Thoracic aorta (tissue), 2 donors: ENCODE measurements around the gene AMZ1. TPM values are rescaled to one million over a fixed set of nuclear protein-coding genes. Genes with fewer than 3 reads are reported as not detected.
"Not testable (repeated sequence)": the region's sequence is repeated elsewhere in the genome, so short reads cannot be mapped to it uniquely, and the experiment has no call there.

Experiments used
- ATAC-seq: fragments of 150-250 bp; one replicate; pipeline ENCODE4 v1.8.0; 2017; ENCODE audit warnings: low read depth; ENCODE audit not compliant: insufficient number of reproducible peaks, low FRiP score
- DNase-seq: peaks from one replicate; pipeline ENCODE4 v3.0.0-alpha.2; 2020; ENCODE audit warnings: low spot score
- H3K27ac ChIP-seq, 2 donors: fragments of 200-600 bp; sonication (generic); 1 replicate in 1 of 2; 2 replicates in 1 of 2; pipeline ENCODE4 v1.5.1; 2016; ENCODE audit warnings: mild to moderate bottlenecking in 2 of 2, moderate library complexity in 2 of 2
- H3K27me3 ChIP-seq: fragments of 200-600 bp; sonication (generic); replicated peaks from 2 replicates; pipeline ENCODE4 v1.6.0; 2016; ENCODE audit warnings: mild to moderate bottlenecking; ENCODE audit not compliant: insufficient read depth
- H3K36me3 ChIP-seq: fragments of 200-600 bp; sonication (generic); one replicate; pipeline ENCODE4 v1.5.1; 2016
- H3K4me1 ChIP-seq, 2 donors: fragments of 200-600 bp; sonication (generic); 1 replicate in 1 of 2; 2 replicates in 1 of 2; pipeline versions ENCODE4 v1.5.1 to v1.6.0; 2016; ENCODE audit warnings: low read depth in 2 of 2, mild to moderate bottlenecking in 1 of 2; ENCODE audit not compliant: control insufficient read depth in 1 of 2
- H3K4me3 ChIP-seq: fragments of 200-600 bp; sonication (generic); 2 replicates; pipeline ENCODE4 v1.5.1; 2016; ENCODE audit warnings: mild to moderate bottlenecking
- H3K9me3 ChIP-seq: fragments of 200-600 bp; sonication (generic); 2 replicates; pipeline ENCODE4 v1.5.1; 2016
- CTCF ChIP-seq: fragments of 200-600 bp; sonication (generic); IDR thresholded peaks from one replicate; pipeline ENCODE4 v1.5.1; 2019; ENCODE audit warnings: antibody characterized with exemption
- total RNA-seq, 2 donors: library from RNA; depleted of rRNA; stranded (reverse); fragments of >200 nt; gene quantifications; one replicate each; pipeline versions ENCODE4 v1.1.0 to v1.2.3, GENCODE V29; 2016

The AMZ1 gene
- total RNA-seq, 2 donors from 2014 or later = 1.4 to 3.7 TPM

- H3K4me3 ChIP-seq = no peak overlapping the region
- TF ChIP-seq CTCF = no peak
- no peaks in the 10 kb centered on the region for H3K9me3 ChIP-seq
- no peaks in the 10 kb centered on the region for H3K27me3 ChIP-seq
- DNase-seq (no peak), ATAC-seq (no peak)
- H3K4me1 ChIP-seq = no peaks in the 10 kb centered on the region
- H3K27ac ChIP-seq = no peak overlapping the region
- no peaks in the 10 kb centered on the region for H3K36me3 ChIP-seq
These were observed 51.0 kb downstream of the AMZ1 start for GRCh38 chr7:2738766-2739549.

GRCh38 chr7:2743523-2744185 lies 55.7 kb downstream of the AMZ1 start:
- not testable (repeated sequence) for H3K4me1 ChIP-seq, H3K4me3 ChIP-seq, H3K27me3 ChIP-seq, ATAC-seq, H3K9me3 ChIP-seq, H3K36me3 ChIP-seq, DNase-seq, H3K27ac ChIP-seq

GRCh38 chr7:2748684-2749083 lies 60.7 kb downstream of the AMZ1 start:
- H3K9me3 ChIP-seq, H3K4me1 ChIP-seq, H3K36me3 ChIP-seq, ATAC-seq, H3K27ac ChIP-seq, H3K27me3 ChIP-seq, DNase-seq, H3K4me3 ChIP-seq: not testable (repeated sequence)

GRCh38 chr7:2750004-2750407 lies 62.0 kb downstream of the AMZ1 start:
- Histone ChIP-seq H3K27me3 (no peaks in the 10 kb centered on the region), H3K4me3 (no peak overlapping the region), H3K36me3 (no peaks in the 10 kb centered on the region), H3K9me3 (no peaks in the 10 kb centered on the region), H3K27ac (no peak overlapping the region), H3K4me1 (no peaks in the 10 kb centered on the region)
- no peak for TF ChIP-seq CTCF
- DNase-seq (no peak), ATAC-seq (no peak)

- no peak overlapping the region for H3K27ac ChIP-seq
- TF ChIP-seq CTCF = no peak
- ATAC-seq = no peak
These were observed 63.1 kb downstream of the AMZ1 start for GRCh38 chr7:2751086-2751485.

GRCh38 chr7:2753148-2753547 lies 65.1 kb downstream of the AMZ1 start:
- TF ChIP-seq CTCF = no peak
- Histone ChIP-seq H3K4me1 (peaks cover 4 to 17% of the 10 kb centered on the region in 2 donors), H3K4me3 (no peak overlapping the region), H3K36me3 (no peaks in the 10 kb centered on the region), H3K9me3 (no peaks in the 10 kb centered on the region), H3K27me3 (no peaks in the 10 kb centered on the region), H3K27ac (no peak overlapping the region)
- DNase-seq (no peak), ATAC-seq (no peak)

More at GRCh38 chr7:2751086-2751485, 63.1 kb downstream of the AMZ1 start:
- H3K4me1 ChIP-seq = no peaks in the 10 kb centered on the region
- no peak for DNase-seq
- H3K4me3 ChIP-seq = no peak overlapping the region
- no peaks in the 10 kb centered on the region for H3K36me3 ChIP-seq
- no peaks in the 10 kb centered on the region for H3K27me3 ChIP-seq
- H3K9me3 ChIP-seq = no peaks in the 10 kb centered on the region
